ENCODE data around the gene ABCA5.

The ABCA5 gene, protein sequence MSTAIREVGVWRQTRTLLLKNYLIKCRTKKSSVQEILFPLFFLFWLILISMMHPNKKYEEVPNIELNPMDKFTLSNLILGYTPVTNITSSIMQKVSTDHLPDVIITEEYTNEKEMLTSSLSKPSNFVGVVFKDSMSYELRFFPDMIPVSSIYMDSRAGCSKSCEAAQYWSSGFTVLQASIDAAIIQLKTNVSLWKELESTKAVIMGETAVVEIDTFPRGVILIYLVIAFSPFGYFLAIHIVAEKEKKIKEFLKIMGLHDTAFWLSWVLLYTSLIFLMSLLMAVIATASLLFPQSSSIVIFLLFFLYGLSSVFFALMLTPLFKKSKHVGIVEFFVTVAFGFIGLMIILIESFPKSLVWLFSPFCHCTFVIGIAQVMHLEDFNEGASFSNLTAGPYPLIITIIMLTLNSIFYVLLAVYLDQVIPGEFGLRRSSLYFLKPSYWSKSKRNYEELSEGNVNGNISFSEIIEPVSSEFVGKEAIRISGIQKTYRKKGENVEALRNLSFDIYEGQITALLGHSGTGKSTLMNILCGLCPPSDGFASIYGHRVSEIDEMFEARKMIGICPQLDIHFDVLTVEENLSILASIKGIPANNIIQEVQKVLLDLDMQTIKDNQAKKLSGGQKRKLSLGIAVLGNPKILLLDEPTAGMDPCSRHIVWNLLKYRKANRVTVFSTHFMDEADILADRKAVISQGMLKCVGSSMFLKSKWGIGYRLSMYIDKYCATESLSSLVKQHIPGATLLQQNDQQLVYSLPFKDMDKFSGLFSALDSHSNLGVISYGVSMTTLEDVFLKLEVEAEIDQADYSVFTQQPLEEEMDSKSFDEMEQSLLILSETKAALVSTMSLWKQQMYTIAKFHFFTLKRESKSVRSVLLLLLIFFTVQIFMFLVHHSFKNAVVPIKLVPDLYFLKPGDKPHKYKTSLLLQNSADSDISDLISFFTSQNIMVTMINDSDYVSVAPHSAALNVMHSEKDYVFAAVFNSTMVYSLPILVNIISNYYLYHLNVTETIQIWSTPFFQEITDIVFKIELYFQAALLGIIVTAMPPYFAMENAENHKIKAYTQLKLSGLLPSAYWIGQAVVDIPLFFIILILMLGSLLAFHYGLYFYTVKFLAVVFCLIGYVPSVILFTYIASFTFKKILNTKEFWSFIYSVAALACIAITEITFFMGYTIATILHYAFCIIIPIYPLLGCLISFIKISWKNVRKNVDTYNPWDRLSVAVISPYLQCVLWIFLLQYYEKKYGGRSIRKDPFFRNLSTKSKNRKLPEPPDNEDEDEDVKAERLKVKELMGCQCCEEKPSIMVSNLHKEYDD (N-terminal part only)

DNA sequence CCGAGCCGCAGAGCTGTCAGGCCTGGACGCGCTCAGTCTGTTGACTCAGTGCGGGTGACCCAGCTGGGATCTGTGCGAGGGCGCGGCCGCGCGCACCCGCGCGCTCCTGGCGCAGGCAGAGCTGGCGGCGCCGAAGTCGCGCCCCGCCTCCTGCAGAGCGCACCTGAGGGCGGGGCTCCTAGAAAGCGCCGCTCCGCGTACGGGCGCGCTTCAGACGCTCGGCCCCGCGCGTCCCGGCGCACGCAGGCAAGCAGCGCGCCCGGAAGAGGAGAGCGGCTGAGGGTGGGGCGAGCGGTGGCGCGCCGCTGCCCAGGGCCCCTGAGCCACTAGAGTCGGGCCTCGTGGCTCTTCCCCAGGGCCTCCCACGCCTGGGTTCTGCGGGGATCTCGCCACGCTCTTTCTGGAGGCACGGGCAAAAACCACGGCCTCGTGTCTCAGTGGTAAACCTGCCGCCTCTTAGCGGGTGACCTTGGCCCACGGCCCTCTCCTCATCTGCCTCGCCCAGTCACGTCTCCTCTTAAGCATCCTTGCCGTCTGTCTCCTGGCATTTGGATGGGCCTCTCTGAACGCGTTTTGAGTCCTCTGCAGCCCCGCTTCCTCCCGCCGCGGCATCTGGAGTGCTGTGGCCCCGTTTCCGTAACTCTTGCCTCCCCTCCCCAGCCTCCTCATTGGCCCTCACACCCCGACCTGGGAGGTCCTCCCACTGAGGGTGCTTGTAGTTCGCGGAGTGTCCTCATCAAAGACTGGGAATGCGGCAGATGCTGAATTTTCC is at the start of gene ABCA5:
Gene ABCA5, minus strand, starts transcription at position 74 of the 772 bp plus-strand sequence. CDS start 12,718 bp downstream, outside the sequence.
- DNase-seq, result peak; percentile 94

DNA sequence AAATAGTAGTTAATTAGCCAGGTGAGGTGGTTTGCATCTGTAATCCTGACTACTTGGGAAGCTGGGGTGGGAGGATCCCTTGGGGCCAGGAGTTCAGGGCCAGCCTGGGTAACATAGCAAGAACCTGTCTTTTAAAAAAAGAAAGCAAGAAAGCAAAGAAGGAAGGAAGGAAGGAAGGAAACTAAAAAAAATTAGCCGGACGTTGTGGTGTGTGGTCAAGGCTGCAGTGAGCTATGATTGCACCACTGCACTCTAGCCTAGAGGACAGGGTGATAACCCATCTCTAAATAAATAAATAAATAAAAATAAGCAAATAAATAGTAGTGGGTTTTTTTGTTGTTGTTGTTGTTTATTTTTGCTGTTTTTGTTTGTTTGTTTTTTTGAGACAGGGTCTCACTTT is 48.3 kb upstream of the ABCA5 start:
- no peak for DNase-seq

DNA sequence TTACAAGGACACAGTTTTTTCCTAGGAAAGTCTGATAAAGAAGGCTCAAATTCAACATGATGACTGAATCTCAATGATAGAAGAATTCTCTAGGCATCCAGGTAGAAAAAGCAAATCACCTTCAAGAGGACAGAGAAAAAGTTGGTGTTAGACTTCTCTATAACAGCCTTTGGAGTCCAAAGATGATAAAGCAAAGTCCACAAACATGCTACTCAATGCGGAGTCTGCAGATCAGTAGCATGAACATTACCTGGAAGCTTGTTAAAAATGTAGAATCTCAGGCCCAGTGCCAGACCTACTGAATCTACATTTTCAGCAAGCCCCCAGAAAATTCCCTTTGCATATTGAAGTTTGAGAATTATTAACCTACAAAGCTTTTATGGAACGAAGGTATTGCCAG is 46.1 kb upstream of the ABCA5 start:
- no peak for DNase-seq

DNA sequence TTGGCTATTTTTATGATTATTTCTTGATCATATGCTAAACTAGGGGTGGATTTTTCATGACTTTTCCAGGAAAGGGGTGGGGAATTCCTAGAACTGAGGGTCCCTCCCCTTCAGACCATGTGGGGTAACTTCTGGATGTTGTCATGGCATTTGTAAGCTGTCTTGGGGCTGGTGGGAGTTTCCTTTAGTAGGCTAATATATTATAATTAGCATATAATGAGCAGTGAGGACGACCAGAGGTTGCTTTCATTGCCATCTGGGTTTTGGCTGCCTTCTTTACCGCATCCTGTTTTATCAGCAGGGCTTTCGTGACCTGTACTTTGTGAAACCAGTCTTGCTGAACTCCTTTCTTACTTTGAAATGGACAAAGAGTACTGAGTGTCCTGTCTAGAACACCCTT is 40.4 kb upstream of the ABCA5 start:
- DNase-seq, result no peak

DNA sequence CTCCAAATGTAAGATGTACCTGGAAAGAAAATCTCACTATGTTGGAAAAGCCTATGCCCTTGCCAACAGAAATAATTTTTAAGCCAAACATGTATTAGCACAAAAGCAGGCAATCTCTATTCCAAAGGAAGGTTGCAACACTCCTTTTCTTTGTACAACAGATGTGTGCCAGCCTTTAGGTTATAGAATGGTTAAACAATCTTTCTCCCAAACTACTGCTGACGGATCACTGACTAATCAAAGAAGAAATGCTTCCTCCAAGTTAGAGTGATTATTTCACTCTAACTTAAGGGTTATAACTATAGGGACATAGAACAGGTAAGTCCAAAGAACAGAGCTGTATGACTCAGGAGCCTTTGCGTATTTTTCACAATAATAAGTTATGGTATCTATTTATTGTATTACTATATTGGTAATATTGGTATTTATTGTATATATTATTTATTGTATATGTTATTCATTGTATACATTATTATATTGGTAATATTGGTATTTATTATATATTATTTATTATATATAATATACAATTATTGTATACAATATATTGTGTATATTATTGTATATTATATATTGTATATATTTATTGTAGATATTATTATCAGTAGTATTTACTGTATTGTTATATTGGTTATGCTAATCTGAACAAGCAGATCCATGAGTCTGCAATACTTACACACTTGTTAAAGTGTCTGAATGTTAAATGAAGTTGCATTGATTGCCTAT is 36.7 kb upstream of the ABCA5 start:
- no peak for DNase-seq

DNA sequence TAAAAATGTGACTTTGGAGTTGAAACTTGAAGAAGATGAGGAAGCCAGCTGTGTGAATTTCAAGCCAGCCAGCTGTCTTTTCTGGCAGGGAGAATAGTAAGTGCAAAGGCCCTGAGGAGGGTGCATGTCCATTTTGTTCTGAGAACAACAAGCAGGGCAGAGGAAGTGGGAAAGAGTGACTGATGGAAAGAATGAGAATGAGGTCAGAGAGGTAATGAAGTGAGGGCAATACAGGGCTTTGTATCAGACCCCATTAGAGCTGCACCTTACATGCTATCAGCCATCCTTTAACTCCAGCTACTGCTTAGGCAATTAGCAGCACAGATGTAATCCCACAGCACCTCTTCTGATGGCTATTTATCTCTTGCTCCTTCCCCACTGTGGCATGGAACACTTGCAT is 34.2 kb upstream of the ABCA5 start:
- no peak for DNase-seq

DNA sequence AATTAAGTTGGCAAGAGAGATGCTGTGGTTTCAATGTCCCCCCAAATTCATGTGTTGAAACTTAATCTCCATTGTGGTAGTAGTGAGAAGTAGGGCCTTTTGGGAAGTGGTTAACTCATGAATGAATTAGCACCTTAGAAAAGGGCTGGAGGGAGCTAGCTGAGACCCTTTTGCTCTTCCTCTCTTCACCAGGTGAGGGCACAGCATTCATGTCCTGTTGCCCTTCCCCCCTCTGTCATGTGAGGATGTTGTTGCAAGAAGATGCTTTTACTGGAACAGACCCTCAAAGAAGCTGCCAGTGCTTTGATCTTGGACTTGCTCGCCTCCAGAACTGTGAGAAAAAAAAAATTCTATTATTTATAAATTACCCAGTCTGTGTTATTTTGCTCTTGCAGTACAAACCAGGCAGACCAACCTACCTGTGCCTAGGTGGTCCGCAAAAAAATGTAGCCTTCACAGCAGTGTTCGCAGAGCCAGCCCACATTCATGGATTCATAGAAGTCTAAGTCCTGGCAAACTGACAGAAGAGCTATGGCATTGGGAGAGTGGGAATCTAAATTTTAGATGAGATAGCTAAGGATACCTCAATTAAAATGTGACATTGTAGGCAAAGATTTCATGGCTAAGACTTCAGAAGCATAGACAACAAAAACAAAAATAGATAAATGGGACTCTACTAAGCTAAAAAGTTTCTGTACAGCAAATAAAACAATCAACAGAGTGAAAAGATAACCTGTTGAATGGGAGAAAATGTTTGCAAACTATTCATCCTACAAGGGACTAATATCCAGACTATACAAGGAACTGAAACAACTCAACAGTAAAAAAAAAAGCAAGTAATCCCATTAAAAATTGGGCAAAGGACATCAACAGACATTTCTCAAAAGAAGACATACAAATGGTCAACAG is 32.0 kb upstream of the ABCA5 start:
- DNase-seq, result no peak

DNA sequence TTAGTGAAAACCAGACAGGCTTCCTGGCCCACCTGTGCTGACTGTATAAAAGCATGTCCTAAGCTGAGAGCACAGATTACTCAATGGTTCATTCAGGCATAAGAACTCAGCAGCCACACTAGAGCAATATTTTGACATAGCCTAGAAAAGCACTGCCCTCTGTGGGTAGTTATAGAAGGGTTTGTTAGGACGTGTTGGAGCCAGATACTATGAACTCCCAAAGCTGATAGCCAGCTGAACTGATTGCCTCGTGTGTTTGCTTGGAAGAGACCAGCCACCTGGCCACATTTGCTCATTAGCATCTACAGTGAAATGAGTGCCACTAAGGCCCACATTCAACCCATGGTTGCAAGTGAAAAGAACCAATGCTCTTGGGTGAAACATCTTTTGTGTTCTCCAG is 30.8 kb upstream of the ABCA5 start:
- no peak for DNase-seq

DNA sequence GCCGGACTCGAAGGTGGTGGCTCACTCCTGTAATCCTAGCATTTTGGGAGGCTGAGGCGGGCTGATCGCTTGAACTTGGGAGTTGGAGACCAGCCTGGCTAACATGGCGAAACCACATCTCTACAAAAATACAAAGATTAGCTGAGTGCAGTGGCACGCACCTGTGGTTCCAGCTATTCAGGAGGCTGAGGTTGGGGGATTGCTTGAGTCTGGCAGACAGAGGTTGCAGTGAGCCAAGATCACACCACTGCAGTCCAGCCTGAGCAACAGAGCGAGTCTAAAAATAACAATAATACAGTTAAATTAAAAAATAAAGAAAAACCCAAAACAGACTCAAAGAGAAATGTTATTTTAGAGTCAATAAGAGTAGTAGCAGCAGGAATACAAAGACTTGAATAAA is 29.7 kb upstream of the ABCA5 start:
- no peak for DNase-seq

DNA sequence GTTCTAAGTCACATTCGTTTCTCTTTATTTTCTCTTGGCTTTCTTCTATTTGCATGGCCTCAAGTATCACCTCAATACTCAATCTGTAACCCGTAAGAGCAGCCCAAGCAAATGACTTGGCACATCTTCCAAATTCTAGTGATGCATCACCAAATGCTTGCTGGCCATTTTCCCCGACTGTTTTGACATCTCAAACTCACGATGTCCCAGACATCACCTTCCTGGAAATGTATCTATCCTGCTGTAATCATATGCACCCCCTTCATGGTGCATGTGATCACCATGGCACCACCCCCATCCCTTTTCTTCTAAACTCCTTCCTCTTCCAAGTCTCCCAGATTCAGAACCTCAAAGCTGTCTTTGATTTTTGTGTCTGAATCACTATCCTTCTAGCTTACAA is 24.0 kb upstream of the ABCA5 start:
- DNase-seq, result no peak

DNA sequence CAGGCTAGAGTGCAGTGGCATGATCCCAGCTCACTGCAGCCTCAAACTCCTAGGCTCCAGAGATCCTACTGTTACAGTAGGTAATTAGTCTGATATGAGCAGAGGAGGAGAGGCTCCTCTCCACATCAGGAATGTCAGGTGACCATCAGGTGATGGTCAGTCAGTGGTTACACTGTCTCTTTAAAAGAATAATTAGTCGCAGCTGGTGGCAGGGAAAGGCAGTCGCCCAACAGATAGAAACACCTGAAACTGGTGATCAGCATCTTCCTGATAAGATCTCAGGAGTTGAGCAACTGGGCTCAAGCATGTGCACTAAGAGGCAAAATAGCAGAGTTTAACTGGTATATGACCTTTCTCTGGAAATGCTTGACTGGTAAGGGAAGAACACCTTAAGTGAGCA is 21.5 kb upstream of the ABCA5 start:
- DNase-seq, result no peak

DNA sequence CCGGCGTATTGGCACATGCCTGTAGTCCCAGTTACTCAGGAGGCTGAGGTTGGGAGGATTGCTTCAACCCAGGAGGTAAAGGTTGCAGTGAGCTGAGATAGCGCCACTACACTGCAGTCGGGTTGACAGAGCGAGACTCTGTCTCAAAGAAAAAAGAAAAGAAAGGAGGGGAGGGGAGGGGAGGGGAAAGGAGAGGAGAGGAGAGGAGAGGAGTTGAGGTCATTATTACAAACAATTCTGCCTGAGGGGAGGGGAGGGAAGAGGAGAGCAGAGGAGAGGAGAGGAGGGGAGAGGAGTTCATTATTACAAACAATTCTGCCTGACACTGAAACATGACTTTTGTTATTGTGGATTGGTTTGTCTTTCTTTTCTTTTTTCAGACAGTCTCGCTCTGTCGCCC is 19.8 kb upstream of the ABCA5 start:
- DNase-seq, result no peak

DNA sequence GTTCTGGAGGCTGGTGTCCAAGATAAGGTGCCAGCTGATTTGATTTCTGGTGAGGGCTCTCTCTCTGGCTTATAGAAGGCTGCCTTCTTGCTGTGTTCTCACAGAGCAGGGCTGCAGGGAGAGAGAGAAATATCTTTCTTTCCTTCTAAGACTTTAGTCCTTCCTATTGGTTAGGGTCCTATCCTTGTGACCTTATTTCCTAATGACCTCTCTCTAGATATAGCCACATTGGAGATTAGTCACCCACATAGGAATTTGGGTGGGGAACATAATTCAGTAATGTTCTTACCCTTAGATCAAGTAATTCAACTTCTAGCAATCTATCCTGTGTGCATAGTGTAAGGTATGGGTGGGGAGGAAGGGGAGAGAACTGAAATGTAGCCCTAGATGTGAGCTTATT is 18.0 kb upstream of the ABCA5 start:
- no peak for DNase-seq

DNA sequence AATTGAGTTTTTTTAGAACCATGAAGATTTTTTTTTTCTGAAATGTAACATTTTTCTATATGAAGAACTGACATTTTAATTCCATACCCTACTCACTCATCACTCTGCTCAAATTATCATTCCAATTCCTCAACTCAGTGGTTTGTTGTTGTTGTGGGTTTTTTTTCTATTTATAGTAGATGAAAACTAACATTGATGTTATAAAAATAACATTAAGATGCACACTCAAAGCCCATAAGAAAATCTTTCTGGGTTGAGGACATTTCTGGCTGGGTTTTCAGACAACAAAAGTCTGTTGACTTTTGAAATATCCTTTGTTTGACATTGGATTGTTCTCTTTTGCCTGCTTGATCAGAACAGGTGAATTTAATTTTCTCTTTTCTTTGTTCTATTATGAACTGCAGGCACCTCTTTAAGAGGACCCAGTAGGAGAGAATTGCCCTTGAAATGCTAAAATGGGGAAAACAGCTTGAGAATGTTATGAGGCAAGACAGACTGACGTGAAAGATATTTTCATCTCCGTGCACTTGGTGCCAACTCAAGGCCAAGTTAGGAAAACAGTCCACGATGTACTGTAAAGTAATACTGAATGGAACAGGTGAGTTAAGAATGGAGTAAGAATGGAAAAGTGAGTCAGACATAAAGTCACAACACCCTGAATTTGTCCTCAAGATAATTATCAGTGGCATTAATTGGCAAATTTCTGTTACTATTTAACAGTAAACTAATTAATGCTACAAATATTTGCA is 16.1 kb upstream of the ABCA5 start:
- no peak for DNase-seq

DNA sequence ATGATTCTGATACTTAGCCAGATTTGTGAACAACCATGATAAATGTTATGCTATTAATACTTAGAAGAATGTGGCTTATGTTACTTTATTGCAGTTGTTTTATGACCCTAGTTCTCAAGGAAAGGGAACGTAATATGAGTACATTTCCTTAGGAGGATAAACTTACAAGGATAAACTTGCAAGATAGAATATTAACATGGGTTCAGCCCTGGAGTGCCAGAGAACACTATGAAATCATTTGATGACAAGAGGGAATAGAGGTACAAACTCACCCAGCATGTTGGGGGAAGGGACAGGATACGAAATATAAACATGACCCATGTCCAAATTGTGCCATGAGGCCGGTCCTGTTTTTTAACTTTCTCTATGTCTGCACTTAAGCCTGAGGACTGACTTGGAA is 13.0 kb upstream of the ABCA5 start:
- DNase-seq, result no peak

DNA sequence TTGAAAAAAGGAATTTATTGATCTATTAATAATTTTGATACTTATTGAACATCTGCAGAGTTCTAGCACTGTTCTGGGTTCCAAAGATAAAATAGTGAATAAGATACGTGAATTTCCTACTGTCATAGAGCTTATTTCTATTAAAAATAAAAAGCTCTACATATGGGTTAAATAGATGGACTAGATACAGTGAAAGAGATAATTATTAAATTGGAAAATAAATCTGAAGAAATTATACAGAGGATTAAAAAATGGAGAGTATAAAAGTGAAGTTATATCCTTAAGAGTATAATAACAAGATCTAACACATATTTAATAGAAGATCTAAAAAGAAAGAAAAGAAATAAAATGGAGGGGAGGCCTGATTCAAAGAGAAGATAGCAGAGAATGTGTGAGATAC is 10.1 kb upstream of the ABCA5 start:
- no peak for DNase-seq

DNA sequence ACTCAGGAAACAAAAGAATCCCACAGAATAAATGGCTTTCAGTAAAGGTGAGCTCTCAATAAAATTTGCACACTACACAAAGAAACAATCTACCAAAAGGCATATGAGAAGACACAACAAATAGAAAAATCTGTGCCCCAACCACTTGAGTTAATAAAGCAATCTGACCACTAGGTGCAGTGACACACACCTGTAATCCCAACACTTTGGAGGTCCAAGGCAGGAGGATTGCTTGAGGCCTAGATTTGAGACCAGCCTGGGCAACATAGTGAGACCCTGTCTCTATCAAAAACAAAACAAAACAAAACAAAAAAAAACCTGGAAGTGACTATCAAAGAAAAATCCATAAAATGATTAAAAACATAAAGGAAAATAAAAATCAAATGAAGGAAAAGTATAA is 9.6 kb upstream of the ABCA5 start:
- no peak for DNase-seq

DNA sequence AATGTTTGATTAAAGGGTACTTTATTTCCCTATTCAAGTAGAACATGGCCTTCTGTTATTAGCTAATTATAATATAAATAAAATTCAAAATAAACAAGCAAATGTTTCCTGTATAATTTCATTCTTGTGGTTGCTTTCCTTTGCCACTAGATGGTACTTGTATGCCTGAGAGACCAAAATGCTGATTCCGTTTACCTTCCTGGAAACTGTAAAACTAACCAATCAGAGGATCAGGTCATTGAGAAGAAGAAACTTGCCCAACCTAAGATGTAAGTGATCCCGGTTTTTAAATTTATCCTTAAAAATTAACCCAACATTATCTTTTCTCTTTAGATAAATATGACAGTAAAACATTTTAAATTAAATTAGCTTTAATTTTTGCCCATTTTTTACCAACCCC is 8.1 kb upstream of the ABCA5 start:
- DNase-seq, result no peak

DNA sequence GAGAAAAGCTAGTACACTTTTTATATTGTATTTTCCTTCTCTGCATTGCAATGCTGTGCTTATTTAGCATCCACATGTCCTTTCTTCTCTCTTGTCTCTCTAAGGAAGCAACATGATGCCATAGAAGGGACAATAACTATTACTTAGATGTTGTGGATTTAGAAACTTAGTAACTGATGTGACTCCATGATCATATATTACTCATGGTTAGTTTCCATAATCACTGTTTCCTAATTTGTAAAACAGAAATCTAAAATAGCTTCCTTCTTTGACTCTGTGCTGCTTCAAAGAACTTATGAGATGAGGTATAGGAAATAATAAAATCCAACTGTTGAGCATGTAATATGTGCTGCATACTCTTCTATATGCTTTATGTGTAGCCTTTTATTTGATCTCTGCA is 6.6 kb upstream of the ABCA5 start:
- DNase-seq, result no peak

DNA sequence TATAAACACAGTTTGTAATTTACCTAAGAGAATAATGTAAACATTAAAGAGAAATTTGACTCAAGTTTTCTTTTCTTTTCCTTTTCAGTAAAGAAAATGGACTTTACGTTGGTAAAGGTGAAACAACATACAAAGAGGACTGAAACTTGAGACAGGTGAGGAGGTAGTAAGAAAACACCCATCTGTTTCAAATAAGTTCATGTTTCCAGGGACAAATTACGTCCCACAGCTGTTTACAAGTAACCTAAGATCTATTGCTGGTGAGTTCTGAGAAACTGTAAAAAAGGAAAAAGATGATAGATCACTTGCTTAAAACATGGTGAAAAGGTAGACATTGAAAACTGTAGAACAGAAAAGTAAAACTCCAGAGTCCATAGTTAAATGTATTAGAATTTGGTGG is 4.8 kb upstream of the ABCA5 start:
- no peak for DNase-seq
